HEK293T (cell line): ENCODE measurements around the gene MAD2L2.

Source experiments
- CTCF ChIA-PET: fragments of 350-600 bp; formaldehyde crosslinking; extraction: SDS; loops from one replicate; lab custom pipeline; 2021; ENCODE audit warnings: antibody characterized with exemption, inconsistent platforms; lab: Yijun Ruan, JAX
- POLR2A ChIA-PET: fragments of 350-600 bp; formaldehyde crosslinking; extraction: SDS; loops from one replicate; lab custom pipeline; 2020; ENCODE audit warnings: antibody characterized with exemption, inconsistent platforms; lab: Yijun Ruan, JAX
- DNase-seq: peaks from one replicate; pipeline ENCODE4 v3.0.0; 2012; ENCODE audit warnings: mixed read lengths; ENCODE audit errors: extremely low spot score
- ARNT ChIP-seq: fragments of 450-650 bp; IDR thresholded peaks from 2 replicates; pipeline ENCODE4 v1.6.1; 2017; ENCODE audit warnings: mild to moderate bottlenecking
- BHLHE40 ChIP-seq: fragments of 450-650 bp; IDR thresholded peaks from 2 replicates; pipeline ENCODE4 v1.6.1; 2016; ENCODE audit warnings: mild to moderate bottlenecking, moderate library complexity, borderline replicate concordance
- CTBP1 ChIP-seq: fragments of 450-650 bp; IDR thresholded peaks from 2 replicates; pipeline ENCODE4 v1.6.1; 2016; ENCODE audit warnings: borderline replicate concordance
- ELF4 ChIP-seq: fragments of 450-650 bp; IDR thresholded peaks from 2 replicates; pipeline ENCODE4 v1.6.1; 2017; ENCODE audit warnings: antibody characterized with exemption
- FOXA1 ChIP-seq: fragments of 450-650 bp; IDR thresholded peaks from 2 replicates; pipeline ENCODE4 v1.6.1; 2016; ENCODE audit warnings: mild to moderate bottlenecking
- FOXK2 ChIP-seq: fragments of 450-650 bp; IDR thresholded peaks from 2 replicates; pipeline ENCODE4 v1.6.1; 2016; ENCODE audit warnings: mild to moderate bottlenecking
- FOXM1 ChIP-seq: fragments of 450-650 bp; IDR thresholded peaks from 2 replicates; pipeline ENCODE4 v1.6.1; 2017; ENCODE audit warnings: mild to moderate bottlenecking, borderline replicate concordance
- HDGF ChIP-seq: fragments of 450-650 bp; IDR thresholded peaks from 2 replicates; pipeline ENCODE4 v1.6.1; 2017; ENCODE audit warnings: antibody characterized with exemption, borderline replicate concordance
- L3MBTL2 ChIP-seq: fragments of 450-650 bp; conservative IDR thresholded peaks from 2 replicates; pipeline ENCODE4 v1.6.1; 2016; ENCODE audit warnings: mild to moderate bottlenecking
- LEF1 ChIP-seq: fragments of 450-650 bp; IDR thresholded peaks from 2 replicates; pipeline ENCODE4 v1.6.1; 2017; ENCODE audit warnings: mild to moderate bottlenecking, borderline replicate concordance
- NFRKB ChIP-seq: fragments of 450-650 bp; IDR thresholded peaks from 2 replicates; pipeline ENCODE4 v1.6.1; 2016; ENCODE audit warnings: mild to moderate bottlenecking, moderate library complexity
- SP1 ChIP-seq: fragments of 450-650 bp; IDR thresholded peaks from 2 replicates; pipeline ENCODE4 v1.6.1; 2017
- SUZ12 ChIP-seq: fragments of 450-650 bp; IDR thresholded peaks from 2 replicates; pipeline ENCODE4 v1.6.1; 2016; ENCODE audit warnings: mild to moderate bottlenecking
- TARDBP ChIP-seq: fragments of 450-650 bp; IDR thresholded peaks from 2 replicates; pipeline ENCODE4 v1.6.1; 2016
- ZNF384 ChIP-seq: fragments of 450-650 bp; IDR thresholded peaks from 2 replicates; pipeline ENCODE4 v1.6.1; 2016
- TF ChIP-seq, protein P1 (sequence below): fragments of 450-650 bp; IDR thresholded peaks from 2 replicates; pipeline ENCODE4 v1.6.1; 2016

The MAD2L2 gene

DNA sequence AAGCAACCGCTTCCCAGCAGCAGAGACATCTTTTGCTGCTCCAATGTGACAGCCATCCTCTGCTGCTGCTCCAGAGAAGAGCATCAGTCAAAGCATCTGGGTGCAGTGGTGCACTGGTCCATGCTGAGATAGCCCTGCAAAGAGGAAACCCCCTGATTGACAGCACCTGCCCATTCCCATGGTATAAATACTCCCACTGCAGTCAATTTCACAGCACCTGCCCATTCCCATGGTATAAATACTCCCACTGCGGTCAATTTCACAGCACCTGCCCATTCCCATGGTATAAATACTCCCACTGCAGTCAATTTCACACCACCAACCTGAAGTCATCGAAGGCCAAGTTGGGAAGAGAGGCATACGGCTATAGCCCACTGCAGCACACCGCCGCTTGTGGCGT, 52.2 kb downstream of the MAD2L2 start:
- CTCF ChIA-PET, result no interaction called here
- no peak for DNase-seq
- POLR2A ChIA-PET, result no interaction called here
- TF ChIP-seq L3MBTL2, result no peak
- no peak for TF ChIP-seq LEF1
- no peak for TF ChIP-seq ELF4
- no peak for TF ChIP-seq FOXA1
- TF ChIP-seq HDGF, result no peak
- no peak for TF ChIP-seq ZNF384
- TF ChIP-seq SUZ12, result no peak
- TF ChIP-seq TARDBP, result no peak
- TF ChIP-seq FOXM1, result no peak
- TF ChIP-seq ARNT, result no peak
- TF ChIP-seq BHLHE40, result no peak

DNA sequence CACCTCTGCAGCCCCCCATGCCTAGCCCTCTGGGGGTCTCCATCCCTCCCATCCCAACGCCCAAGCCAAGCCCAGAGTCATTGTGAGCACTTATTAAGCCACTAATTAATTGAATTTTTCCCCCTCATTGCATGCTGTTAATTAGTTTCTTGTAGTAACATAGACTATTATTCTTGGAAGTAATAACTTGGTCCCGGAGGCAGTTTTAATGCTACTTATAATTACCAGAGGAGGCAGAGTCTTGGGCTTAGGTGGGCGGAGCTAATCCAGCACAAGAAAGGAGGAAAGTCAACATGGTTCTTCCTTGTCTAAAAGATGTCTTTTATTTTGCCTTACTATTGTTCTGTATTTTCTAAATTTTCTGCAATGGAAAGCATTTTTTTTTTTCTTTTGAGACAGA, 54.4 kb downstream of the MAD2L2 start:
- POLR2A ChIA-PET, result interaction anchor here (1.0 kb wide), 1 partner anchor 148 kb away, joined by 3 read pairs; the partner anchor contains the start of gene DISP3
- TF ChIP-seq L3MBTL2 (no peak), BHLHE40 (no peak), ARNT (no peak), SP1 (no peak), ZNF384 (no peak), SUZ12 (no peak), NFRKB (no peak), ELF4 (no peak), FOXA1 (no peak), CTBP1 (no peak), FOXK2 (no peak), TARDBP (no peak), LEF1 (no peak), HDGF (no peak), FOXM1 (no peak)
- TF ChIP-seq, protein P1, sequence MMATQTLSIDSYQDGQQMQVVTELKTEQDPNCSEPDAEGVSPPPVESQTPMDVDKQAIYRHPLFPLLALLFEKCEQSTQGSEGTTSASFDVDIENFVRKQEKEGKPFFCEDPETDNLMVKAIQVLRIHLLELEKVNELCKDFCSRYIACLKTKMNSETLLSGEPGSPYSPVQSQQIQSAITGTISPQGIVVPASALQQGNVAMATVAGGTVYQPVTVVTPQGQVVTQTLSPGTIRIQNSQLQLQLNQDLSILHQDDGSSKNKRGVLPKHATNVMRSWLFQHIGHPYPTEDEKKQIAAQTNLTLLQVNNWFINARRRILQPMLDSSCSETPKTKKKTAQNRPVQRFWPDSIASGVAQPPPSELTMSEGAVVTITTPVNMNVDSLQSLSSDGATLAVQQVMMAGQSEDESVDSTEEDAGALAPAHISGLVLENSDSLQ, result no peak
- CTCF ChIA-PET, result no interaction called here
- DNase-seq, result no peak
